ENCODE measurements around the gene MRPL37.
"Not testable (repeated sequence)": the region's sequence is repeated elsewhere in the genome, so short reads cannot be mapped to it uniquely, and the experiment has no call there.

Gene MRPL37

GRCh38 chr1:54165146-54165545 is 34.8 kb upstream of the MRPL37 start:
- no peak overlapping the region for H3K4me3 ChIP-seq (ENCODE audit: low read depth, low read length)
- TF ChIP-seq CTCF (IDR thresholded peaks at IDR 0.05; ENCODE audit: low read depth, low read length, missing control alignments) = no peak
- no peak for DNase-seq (ENCODE audit: low read depth)

- not testable (repeated sequence) for DNase-seq (ENCODE audit: low read depth); H3K4me3 ChIP-seq (ENCODE audit: low read depth, low read length)
Measured at GRCh38 chr1:54166357-54166756, 33.6 kb upstream of the MRPL37 start.

GRCh38 chr1:54167422-54168139 is 32.4 kb upstream of the MRPL37 start:
- H3K4me3 ChIP-seq (ENCODE audit: low read depth, low read length) = no peak overlapping the region
- no peak for DNase-seq (ENCODE audit: low read depth)
- no peak for TF ChIP-seq CTCF (IDR thresholded peaks at IDR 0.05; ENCODE audit: low read depth, low read length, missing control alignments)

GRCh38 chr1:54168206-54168965 is 31.6 kb upstream of the MRPL37 start:
- no peak for DNase-seq (ENCODE audit: low read depth)
- TF ChIP-seq CTCF (IDR thresholded peaks at IDR 0.05; ENCODE audit: low read depth, low read length, missing control alignments) = no peak
- no peak overlapping the region for H3K4me3 ChIP-seq (ENCODE audit: low read depth, low read length)

- no peak overlapping the region for H3K4me3 ChIP-seq (ENCODE audit: low read depth, low read length)
- TF ChIP-seq CTCF (IDR thresholded peaks at IDR 0.05; ENCODE audit: low read depth, low read length, missing control alignments) = no peak
- no peak for DNase-seq (ENCODE audit: low read depth)
Measured at GRCh38 chr1:54169068-54169467, 30.9 kb upstream of the MRPL37 start.

GRCh38 chr1:54171016-54171415 is 29.0 kb upstream of the MRPL37 start:
- no peak for DNase-seq (ENCODE audit: low read depth)
- no peak for TF ChIP-seq CTCF (IDR thresholded peaks at IDR 0.05; ENCODE audit: low read depth, low read length, missing control alignments)
- no peak overlapping the region for H3K4me3 ChIP-seq (ENCODE audit: low read depth, low read length)

- TF ChIP-seq CTCF (IDR thresholded peaks at IDR 0.05; ENCODE audit: low read depth, low read length, missing control alignments) = no peak
- DNase-seq (ENCODE audit: low read depth) = no peak
- H3K4me3 ChIP-seq (ENCODE audit: low read depth, low read length) = no peak overlapping the region
Measured at GRCh38 chr1:54171606-54172005, 28.4 kb upstream of the MRPL37 start.
